CD4-positive, CD25-positive, alpha-beta regulatory T cell (primary cell): ENCODE data around the gene HIPK3. TPM values are rescaled to one million over a fixed set of nuclear protein-coding genes. Genes with fewer than 3 reads are reported as not detected.
"Not testable (repeated sequence)": the region's sequence is repeated elsewhere in the genome, so short reads cannot be mapped to it uniquely, and the experiment has no call there.

Experiments
- ATAC-seq, 2 donors: fragments of 150-1000 bp; cut with Tn5 transposase; one replicate each; pipeline ENCODE4 v1.10.0; 2021; ENCODE audit warnings: low read depth in 2 of 2, moderate number of reproducible peaks in 2 of 2, moderate library complexity in 1 of 2
- DNase-seq, 3 donors: peaks; one replicate each; pipeline versions ENCODE4 v3.0.0 to v3.0.0-alpha.2; 2012 to 2022; ENCODE audit warnings: mixed read lengths in 1 of 3
- H3K27ac ChIP-seq: one replicate; pipeline ENCODE4 v1.7.0; 2013; ENCODE audit warnings: mild to moderate bottlenecking, low read length; ENCODE audit not compliant: insufficient read depth, poor library complexity, severe bottlenecking
- H3K27me3 ChIP-seq: one replicate; pipeline ENCODE4 v1.7.0; 2013; ENCODE audit warnings: low read length; ENCODE audit not compliant: control insufficient read depth, insufficient read depth
- H3K36me3 ChIP-seq: one replicate; pipeline ENCODE4 v1.7.0; 2013; ENCODE audit warnings: mild to moderate bottlenecking, low read length, moderate library complexity; ENCODE audit not compliant: control insufficient read depth, insufficient read depth
- H3K4me1 ChIP-seq: 2 replicates; pipeline ENCODE4 v1.7.0; 2013; ENCODE audit warnings: mild to moderate bottlenecking, low read length; ENCODE audit not compliant: insufficient read depth, control insufficient read depth, poor library complexity, severe bottlenecking
- H3K4me3 ChIP-seq: one replicate; pipeline ENCODE4 v1.7.0; 2013; ENCODE audit warnings: low read depth, mild to moderate bottlenecking, low read length, moderate library complexity
- H3K9me3 ChIP-seq, 2 experiments: 1 replicate in 1 of 2; 2 replicates in 1 of 2; pipeline ENCODE4 v1.7.0; 2013; ENCODE audit warnings: low read length in 2 of 2, mild to moderate bottlenecking in 1 of 2, moderate library complexity in 1 of 2; ENCODE audit not compliant: control insufficient read depth in 2 of 2
- H3K27ac Mint-ChIP-seq, 3 donors: one replicate each; pipeline ENCODE4 v1.8.0; 2020 to 2022; ENCODE audit warnings: mild to moderate bottlenecking in 3 of 3, mixed read lengths in 3 of 3, moderate library complexity in 2 of 3
- H3K27me3 Mint-ChIP-seq: one replicate; pipeline ENCODE4 v1.8.0; 2022; ENCODE audit warnings: mild to moderate bottlenecking, mixed read lengths
- H3K36me3 Mint-ChIP-seq: one replicate; pipeline ENCODE4 v1.8.0; 2020; ENCODE audit warnings: mixed read lengths
- H3K4me1 Mint-ChIP-seq, 4 donors: one replicate each; pipeline ENCODE4 v1.8.0; 2020 to 2022; ENCODE audit warnings: mixed read lengths in 4 of 4, mild to moderate bottlenecking in 1 of 4
- H3K4me3 Mint-ChIP-seq, 4 donors: one replicate each; pipeline ENCODE4 v1.8.0; 2020 to 2022; ENCODE audit warnings: mild to moderate bottlenecking in 4 of 4, mixed read lengths in 4 of 4, moderate library complexity in 3 of 4
- H3K9me3 Mint-ChIP-seq, 7 donors: one replicate each; pipeline ENCODE4 v1.8.0; 2020 to 2022; ENCODE audit warnings: mixed read lengths in 7 of 7, mild to moderate bottlenecking in 3 of 7, moderate library complexity in 2 of 7
- polyA plus RNA-seq, 4 donors: library from polyadenylated mRNA; unstranded; fragments of 300-500 nt; fragmentation: Illumina TruSeq; gene quantifications; one replicate each; pipeline ENCODE4 v1.2.3, GENCODE V29; 2021
- total RNA-seq: library from RNA; stranded (reverse); gene quantifications from one replicate; pipeline ENCODE4 v1.2.3, GENCODE V29; 2022

Gene HIPK3
- total and polyA plus RNA-seq, 5 donors from 2014 or later = 18.7 to 47.5 (median 27.5) TPM

DNA sequence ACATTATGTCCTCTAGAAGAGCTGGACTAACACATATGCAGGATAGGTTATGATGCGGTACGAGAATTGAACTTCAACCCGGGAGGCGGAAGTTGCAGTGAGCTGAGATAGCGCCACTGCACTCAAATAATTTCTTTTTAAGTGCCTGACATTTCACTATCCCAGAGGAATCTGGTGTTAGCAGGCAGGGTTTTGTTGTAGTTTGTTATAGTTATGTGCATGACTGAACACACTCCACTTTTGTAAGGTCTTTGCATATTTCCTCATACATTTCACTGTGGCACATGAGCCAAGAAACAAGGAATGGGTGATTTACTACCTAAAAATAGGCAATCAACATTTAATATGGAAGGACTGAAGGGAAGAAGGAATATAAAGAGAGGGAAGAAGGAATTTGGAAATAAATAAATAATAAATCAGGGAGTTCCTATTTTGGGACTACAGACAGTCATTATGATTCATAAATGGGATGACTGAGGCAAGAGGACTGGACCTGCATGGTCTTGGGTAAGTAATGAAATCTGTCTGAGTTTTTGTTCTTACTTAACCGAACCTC lies 8.7 kb upstream of the HIPK3 start:
- Histone ChIP-seq H3K4me3 (no peak overlapping the region), H3K27me3 (peaks cover 11% of the 10 kb centered on the region), H3K27ac (no peak overlapping the region), H3K36me3 (no peaks in the 10 kb centered on the region), H3K9me3 (no peaks in the 10 kb centered on the region), H3K4me1 (no peaks in the 10 kb centered on the region)
- Mint-ChIP-seq H3K4me1 (no peaks in the 10 kb centered on the region), H3K27me3 (peaks cover 32% of the 10 kb centered on the region), H3K9me3 (peaks cover 0 to 3% (median 0%) of the 10 kb centered on the region in 7 donors), H3K27ac (no peak overlapping the region), H3K4me3 (no peak overlapping the region), H3K36me3 (peaks cover 3% of the 10 kb centered on the region)
- ATAC-seq (no peak), DNase-seq (no peak)

DNA sequence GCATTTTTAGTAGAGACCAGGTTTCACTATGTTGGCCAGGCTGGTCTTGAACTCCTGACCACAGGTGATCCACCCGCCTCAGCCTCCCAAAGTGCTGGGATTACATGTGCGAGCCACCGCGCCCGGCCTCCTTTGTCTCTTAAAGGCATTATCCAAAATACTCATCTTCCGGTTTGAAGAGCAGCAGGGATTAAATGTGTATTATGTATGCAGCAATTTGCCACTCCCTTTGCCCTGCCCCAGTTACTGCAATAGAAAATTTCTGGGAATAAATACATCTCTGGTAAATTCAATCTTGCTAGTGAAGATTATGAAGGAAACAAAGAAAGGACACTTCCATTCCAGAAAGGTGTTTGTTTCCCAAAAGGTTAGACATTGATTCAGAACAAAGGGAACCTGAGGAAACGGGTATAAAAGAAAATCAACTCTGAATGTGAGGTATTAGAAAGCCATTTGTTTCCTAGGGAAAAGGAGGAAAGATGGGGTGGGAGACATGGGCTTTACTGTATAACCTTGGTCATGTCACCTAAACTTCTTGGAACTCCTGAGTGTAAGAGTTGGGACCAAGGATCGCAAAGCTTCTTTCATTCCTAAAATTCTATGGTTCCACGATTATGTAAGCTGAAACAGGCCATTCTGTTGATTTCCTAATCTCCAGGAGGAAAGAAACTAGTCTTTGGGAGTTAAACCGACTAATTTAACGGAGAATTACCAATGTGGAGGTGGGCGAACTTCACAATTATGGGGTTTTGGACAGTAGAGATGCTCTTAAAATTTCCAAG lies 959 bp upstream of the HIPK3 start:
- peak overlapping the region; percentile 93 for H3K27ac ChIP-seq
- peak overlapping the region; percentile 79 for H3K4me3 ChIP-seq
- no peaks in the 10 kb centered on the region for H3K27me3 ChIP-seq
- H3K9me3 ChIP-seq = no peaks in the 10 kb centered on the region
- DNase-seq (no peak), ATAC-seq (no peak)
- H3K36me3 Mint-ChIP-seq = no peaks in the 10 kb centered on the region
- peaks cover 1% of the 10 kb centered on the region for H3K27me3 Mint-ChIP-seq
- H3K36me3 ChIP-seq = no peaks in the 10 kb centered on the region
- peaks cover 0 to 2% (median 0%) of the 10 kb centered on the region in 7 donors for H3K9me3 Mint-ChIP-seq
- H3K4me1 ChIP-seq = peaks cover 31% of the 10 kb centered on the region
- peak overlapping the region; percentile 92 to 93 (median 92) for H3K27ac Mint-ChIP-seq
- peak overlapping the region; percentile 90 to 96 (median 94) for H3K4me3 Mint-ChIP-seq
- H3K4me1 Mint-ChIP-seq = peaks cover 13 to 34% (median 27%) of the 10 kb centered on the region in 4 donors

DNA sequence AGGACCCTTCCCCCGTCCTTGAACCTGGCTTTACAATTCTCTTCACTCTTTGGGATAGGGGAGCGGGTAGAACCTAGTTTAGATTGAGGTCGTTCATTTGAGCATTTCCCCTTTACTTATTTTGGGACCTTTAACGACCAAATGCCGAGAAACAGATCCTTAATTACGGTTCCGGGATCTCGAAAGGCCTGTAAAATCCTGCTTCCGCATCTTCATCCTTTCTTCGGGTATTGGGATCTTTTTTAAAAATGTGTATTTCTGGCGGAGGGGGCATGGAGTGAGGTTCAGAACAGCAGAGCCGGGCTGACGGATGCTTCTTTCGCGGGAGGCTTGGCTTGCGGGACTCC lies 395 bp upstream of the HIPK3 start:
- ATAC-seq (no peak), DNase-seq (no peak)
- no peaks in the 10 kb centered on the region for H3K27me3 ChIP-seq
- H3K4me3 Mint-ChIP-seq = peak overlapping the region; percentile 90 to 96 (median 94)
- H3K4me3 ChIP-seq = peak overlapping the region; percentile 79
- peak overlapping the region; percentile 93 for H3K27ac ChIP-seq
- peak overlapping the region; percentile 92 to 93 (median 92) for H3K27ac Mint-ChIP-seq
- peaks cover 31% of the 10 kb centered on the region for H3K4me1 ChIP-seq
- H3K36me3 Mint-ChIP-seq = no peaks in the 10 kb centered on the region
- no peaks in the 10 kb centered on the region for H3K9me3 ChIP-seq
- H3K4me1 Mint-ChIP-seq = peaks cover 14 to 40% (median 32%) of the 10 kb centered on the region in 4 donors
- peaks cover 0 to 2% (median 0%) of the 10 kb centered on the region in 7 donors for H3K9me3 Mint-ChIP-seq
- H3K36me3 ChIP-seq = no peaks in the 10 kb centered on the region
- H3K27me3 Mint-ChIP-seq = no peaks in the 10 kb centered on the region

DNA sequence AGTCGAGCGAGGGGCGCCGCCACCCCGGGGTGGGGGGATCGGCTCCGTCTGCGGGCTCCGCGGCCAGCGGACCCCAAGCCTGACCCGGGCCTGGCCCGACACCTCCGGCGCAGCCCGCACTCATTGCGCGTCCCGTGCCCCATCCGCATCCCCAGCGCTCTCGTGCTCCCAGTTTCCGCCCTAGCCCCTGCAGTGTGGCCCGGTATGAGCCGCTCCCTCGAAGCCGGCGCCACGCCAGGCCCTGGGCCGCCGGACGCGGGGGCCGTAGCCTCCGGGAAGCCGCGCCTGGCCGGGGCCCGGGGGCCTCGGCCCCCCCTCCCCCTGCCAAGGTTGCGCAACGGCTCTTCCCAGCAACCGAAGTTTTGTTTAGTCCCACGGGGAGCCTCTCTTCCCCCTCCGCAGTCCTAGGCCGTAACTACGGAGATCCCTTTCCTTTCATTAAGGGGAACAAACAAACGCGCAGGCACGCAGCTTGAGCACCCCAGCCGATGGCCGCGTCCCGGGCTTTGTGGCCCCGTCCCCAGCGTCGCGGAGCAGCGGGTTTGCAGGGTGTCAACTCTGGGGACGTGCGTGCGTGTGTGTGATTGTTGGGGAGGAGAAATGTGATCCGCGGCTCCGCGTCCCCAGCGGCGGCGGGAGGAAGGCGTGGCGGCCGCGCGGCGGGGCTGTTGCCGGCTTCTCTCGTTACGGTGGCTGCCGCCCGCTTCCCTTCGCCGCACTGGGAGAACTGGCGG lies 883 bp downstream of the HIPK3 start:
- Histone ChIP-seq H3K27ac (peak overlapping the region; percentile 93), H3K27me3 (no peaks in the 10 kb centered on the region), H3K9me3 (no peaks in the 10 kb centered on the region), H3K4me1 (peaks cover 39% of the 10 kb centered on the region), H3K4me3 (peak overlapping the region; percentile 97), H3K36me3 (no peaks in the 10 kb centered on the region)
- H3K27ac Mint-ChIP-seq = peak overlapping the region; percentile 96 to 98 (median 98)
- H3K4me1 Mint-ChIP-seq = peaks cover 20 to 51% (median 43%) of the 10 kb centered on the region in 4 donors
- H3K4me3 Mint-ChIP-seq = peak overlapping the region; percentile 90 to 99 (median 93)
- H3K36me3 Mint-ChIP-seq = no peaks in the 10 kb centered on the region
- peak; percentile 54 to 56 for ATAC-seq
- H3K9me3 Mint-ChIP-seq = peaks cover 0 to 2% (median 0%) of the 10 kb centered on the region in 7 donors
- no peaks in the 10 kb centered on the region for H3K27me3 Mint-ChIP-seq
- DNase-seq = peak; percentile 49 to 86 (median 76)

DNA sequence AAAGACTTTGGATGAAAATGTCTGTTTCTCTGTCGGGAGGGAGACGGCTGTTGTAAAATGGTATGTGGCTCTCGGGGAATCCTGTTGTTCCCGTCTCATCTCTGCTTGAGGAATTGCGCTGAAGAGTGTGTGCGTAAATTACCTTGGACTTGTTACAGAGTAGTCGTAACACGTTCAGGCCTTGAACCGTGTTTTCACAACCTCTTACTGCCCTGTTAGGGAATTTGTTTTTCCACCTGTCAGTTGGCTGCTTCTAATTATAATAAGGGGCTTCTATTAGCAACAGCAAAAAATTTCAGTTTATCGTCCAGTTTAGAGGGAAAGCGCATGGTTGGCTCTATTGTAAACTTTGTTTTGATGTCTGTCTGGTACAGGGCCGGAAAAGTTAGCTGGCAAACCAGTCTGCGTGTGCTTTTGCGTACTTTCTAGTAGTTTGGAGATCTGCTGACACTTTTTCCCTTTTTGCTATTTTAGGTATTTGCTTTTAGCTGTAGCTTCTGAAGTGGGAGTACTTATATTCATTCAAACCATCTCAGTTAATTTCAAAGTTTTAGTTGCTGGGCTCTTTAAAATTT lies 1.5 kb downstream of the HIPK3 start:
- no peaks in the 10 kb centered on the region for H3K36me3 Mint-ChIP-seq

DNA sequence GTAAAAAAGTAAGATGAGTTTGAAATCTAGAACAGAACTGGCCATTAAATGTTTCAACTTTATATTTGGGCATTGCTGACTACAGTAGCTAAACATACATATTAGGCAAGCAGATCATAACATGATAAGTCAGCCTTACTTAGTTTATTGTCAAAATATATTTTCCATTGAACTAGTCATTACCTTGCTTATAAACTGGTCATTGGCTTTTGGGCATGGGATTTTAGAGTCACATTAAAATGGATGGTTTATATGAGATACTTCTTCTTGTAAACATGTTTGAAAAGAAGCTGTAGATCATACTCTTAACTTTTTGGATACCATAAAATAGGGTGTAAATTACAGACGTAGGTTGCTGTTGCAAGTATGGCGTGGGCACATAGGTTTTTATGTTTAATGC lies 2.7 kb downstream of the HIPK3 start:
- Histone ChIP-seq H3K27ac (no peak overlapping the region), H3K9me3 (no peaks in the 10 kb centered on the region), H3K27me3 (no peaks in the 10 kb centered on the region), H3K36me3 (no peaks in the 10 kb centered on the region), H3K4me1 (peaks cover 40% of the 10 kb centered on the region), H3K4me3 (peak overlapping the region; percentile 49)
- ATAC-seq (no peak), DNase-seq (no peak)
- Mint-ChIP-seq H3K27ac (peak overlapping the region in 2 of 3 donors; percentile 15 to 18), H3K36me3 (no peaks in the 10 kb centered on the region), H3K4me1 (peaks cover 20 to 63% (median 54%) of the 10 kb centered on the region in 4 donors), H3K4me3 (peak overlapping the region; percentile 64 to 93 (median 92)), H3K27me3 (no peaks in the 10 kb centered on the region), H3K9me3 (peaks cover 0 to 2% (median 0%) of the 10 kb centered on the region in 7 donors)

More for the DNA sequence above, 1.5 kb downstream of the HIPK3 start:
- H3K36me3 ChIP-seq = no peaks in the 10 kb centered on the region
- ATAC-seq (no peak), DNase-seq (no peak)
- H3K4me3 Mint-ChIP-seq = peak overlapping the region; percentile 90 to 99 (median 93)
- H3K27ac Mint-ChIP-seq = peak overlapping the region; percentile 94 to 98 (median 96)
- peaks cover 0 to 2% (median 0%) of the 10 kb centered on the region in 7 donors for H3K9me3 Mint-ChIP-seq
- H3K9me3 ChIP-seq = no peaks in the 10 kb centered on the region
- no peaks in the 10 kb centered on the region for H3K27me3 Mint-ChIP-seq
- H3K27ac ChIP-seq = peak overlapping the region; percentile 93
- peaks cover 20 to 57% (median 48%) of the 10 kb centered on the region in 4 donors for H3K4me1 Mint-ChIP-seq
- H3K27me3 ChIP-seq = no peaks in the 10 kb centered on the region
- peak overlapping the region; percentile 97 for H3K4me3 ChIP-seq
- H3K4me1 ChIP-seq = peaks cover 40% of the 10 kb centered on the region

DNA sequence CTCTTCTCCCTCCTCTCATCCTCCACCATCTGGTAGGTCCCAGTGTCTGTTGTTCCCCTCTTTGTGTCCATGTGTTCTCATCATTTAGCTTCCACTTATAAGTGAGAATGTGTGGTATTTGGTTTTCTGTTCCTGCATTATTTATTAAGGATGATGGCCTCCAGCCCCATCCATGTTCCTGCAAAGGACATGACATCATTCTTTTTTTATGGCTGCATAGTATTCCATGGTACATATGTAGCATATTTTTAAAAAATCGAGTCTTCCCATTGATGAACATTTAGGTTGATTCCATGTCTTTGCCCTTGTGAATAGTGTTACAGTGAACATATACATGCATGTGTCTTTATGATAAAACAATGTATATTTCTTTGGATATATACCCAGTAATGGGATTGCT lies 4.2 kb downstream of the HIPK3 start:
- H3K27me3 ChIP-seq, H3K27me3 Mint-ChIP-seq, H3K36me3 ChIP-seq, H3K9me3 ChIP-seq, DNase-seq, H3K36me3 Mint-ChIP-seq, H3K9me3 Mint-ChIP-seq, ATAC-seq, H3K27ac ChIP-seq, H3K4me3 ChIP-seq: not testable (repeated sequence)
- peak overlapping the region in 1 of 3 donors; percentile 39 for H3K27ac Mint-ChIP-seq
- H3K4me3 Mint-ChIP-seq = peak overlapping the region in 2 of 4 donors; percentile 64 to 90
- peaks cover 20 to 66% (median 51%) of the 10 kb centered on the region in 4 donors for H3K4me1 Mint-ChIP-seq
- H3K4me1 ChIP-seq = peaks cover 37% of the 10 kb centered on the region
